GM13977 (cell line): ENCODE measurements around the gene UBA1.
"Not testable (repeated sequence)": the region's sequence is repeated elsewhere in the genome, so short reads cannot be mapped to it uniquely, and the experiment has no call there.

Source experiments
- DNase-seq: peaks from one replicate; pipeline ENCODE4 v3.0.0; 2012; ENCODE audit warnings: low spot score
- CTCF ChIP-seq: IDR thresholded peaks from 2 replicates; pipeline ENCODE4 v1.5.1; 2012; ENCODE audit warnings: mild to moderate bottlenecking, control low read depth; ENCODE audit not compliant: insufficient read depth; ENCODE audit errors: extremely low read depth, missing control alignments
- in situ Hi-C: fragments of 300-500 bp; cut with MboI; formaldehyde crosslinking; loops from one replicate; pipeline ENCODE4 v1.12.0; 2022; ENCODE audit warnings: low sequenced_read_pairs, low pct_unique_long_range_greater_than_20kb, mixed read lengths, inconsistent platforms; ENCODE audit not compliant: unreplicated experiment

Gene UBA1

GRCh38 chrX:47247999-47248320, 54.3 kb downstream of the UBA1 start:
- no peak for TF ChIP-seq CTCF
- in situ Hi-C loops, result no loop called here
- no peak for DNase-seq

- in situ Hi-C loops, result no loop called here
- DNase-seq, result no peak
- TF ChIP-seq CTCF, result no peak
Measured at GRCh38 chrX:47248576-47248975, 54.9 kb downstream of the UBA1 start.

GRCh38 chrX:47250017-47250347, 56.4 kb downstream of the UBA1 start:
- no peak for TF ChIP-seq CTCF
- in situ Hi-C loops, result no loop called here
- no peak for DNase-seq

- in situ Hi-C loops, DNase-seq: not testable (repeated sequence)
Measured at GRCh38 chrX:47257620-47258019, 64.0 kb downstream of the UBA1 start.
